HS-27A (cell line): ENCODE measurements around the gene PDF.
"Not testable (repeated sequence)": the region's sequence is repeated elsewhere in the genome, so short reads cannot be mapped to it uniquely, and the experiment has no call there.

ENCODE experiments used
- DNase-seq: peaks from one replicate; pipeline ENCODE4 v3.0.0-alpha.2; 2012; ENCODE audit warnings: low read depth, missing footprints

Gene PDF, protein sequence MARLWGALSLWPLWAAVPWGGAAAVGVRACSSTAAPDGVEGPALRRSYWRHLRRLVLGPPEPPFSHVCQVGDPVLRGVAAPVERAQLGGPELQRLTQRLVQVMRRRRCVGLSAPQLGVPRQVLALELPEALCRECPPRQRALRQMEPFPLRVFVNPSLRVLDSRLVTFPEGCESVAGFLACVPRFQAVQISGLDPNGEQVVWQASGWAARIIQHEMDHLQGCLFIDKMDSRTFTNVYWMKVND

DNA sequence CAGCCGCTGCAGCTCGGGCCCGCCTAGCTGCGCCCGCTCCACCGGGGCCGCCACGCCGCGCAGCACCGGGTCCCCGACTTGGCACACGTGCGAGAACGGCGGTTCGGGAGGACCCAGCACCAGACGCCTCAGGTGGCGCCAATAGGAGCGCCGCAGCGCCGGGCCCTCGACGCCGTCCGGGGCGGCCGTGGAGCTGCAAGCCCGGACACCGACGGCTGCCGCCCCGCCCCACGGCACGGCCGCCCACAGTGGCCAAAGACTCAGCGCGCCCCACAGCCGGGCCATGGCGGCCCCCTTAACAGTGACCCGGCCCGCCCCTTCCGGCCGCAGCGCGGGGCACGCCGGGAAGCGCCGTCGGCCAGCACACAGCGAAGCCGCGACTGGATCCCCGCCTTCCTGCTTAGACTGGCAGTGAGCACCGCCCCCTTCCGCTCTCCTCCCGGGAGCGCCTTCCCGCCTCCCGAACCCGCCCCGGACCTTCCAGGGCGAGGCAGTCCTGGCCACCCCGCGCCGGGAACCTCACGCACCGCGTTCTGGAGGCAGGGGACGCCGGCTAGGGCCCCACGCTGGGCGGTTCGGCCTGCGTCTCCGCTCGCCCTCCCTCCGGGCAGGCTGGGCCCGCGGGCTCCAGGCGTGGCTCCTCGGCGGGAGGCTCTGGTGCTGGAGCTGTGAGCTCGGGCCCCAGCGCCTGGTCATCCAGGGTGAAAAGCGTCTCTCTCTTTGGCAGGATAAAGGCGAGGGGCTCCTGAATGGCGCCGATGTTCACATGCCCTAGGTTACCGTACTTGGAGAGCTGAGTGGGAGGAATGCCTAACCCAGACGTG, at the start of gene PDF:
Gene PDF (minus strand): TSS at position 303 of the 824 bp plus-strand sequence. CDS start 18 bp downstream, at position 285.
- DNase-seq: peak; percentile 77

DNA sequence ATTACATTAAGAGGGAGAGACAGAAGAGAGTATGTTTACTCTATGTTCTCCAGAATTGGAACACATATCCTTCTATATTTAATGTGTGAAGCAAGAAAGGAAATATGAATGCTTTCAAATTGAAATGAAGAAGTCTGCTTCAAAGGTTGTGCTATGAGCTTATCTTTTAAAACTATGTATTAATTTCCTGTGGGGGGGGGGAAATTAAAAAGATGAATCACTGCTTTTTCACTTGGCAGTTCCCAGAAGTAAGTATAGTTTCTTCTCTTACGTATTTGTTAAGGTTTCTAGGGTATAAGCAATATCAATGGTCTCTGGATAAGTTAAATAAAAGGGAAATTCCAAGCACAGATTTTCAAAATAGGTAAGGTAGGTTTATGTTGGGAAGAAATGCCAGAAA, 48.4 kb upstream of the PDF start:
- no peak for DNase-seq

DNA sequence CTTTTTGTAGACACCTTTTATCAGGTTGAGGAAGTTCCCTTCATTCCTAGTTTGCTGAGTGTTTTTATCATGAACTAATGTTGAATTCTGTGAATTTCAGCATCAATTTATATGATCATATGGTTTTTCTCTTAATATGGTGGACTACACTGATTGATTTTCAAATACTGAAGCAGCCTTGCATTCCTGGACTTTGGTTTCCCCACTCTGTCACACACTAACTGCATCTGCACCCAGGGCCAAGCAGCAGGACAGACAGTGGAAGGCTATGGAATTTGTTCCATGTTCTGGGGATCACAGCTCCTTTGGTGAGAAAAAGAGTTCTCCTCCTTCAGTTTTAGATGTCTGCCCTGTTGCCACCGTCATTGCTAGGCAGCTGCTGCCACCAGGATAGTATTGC, 47.6 kb upstream of the PDF start:
- DNase-seq: no peak

DNA sequence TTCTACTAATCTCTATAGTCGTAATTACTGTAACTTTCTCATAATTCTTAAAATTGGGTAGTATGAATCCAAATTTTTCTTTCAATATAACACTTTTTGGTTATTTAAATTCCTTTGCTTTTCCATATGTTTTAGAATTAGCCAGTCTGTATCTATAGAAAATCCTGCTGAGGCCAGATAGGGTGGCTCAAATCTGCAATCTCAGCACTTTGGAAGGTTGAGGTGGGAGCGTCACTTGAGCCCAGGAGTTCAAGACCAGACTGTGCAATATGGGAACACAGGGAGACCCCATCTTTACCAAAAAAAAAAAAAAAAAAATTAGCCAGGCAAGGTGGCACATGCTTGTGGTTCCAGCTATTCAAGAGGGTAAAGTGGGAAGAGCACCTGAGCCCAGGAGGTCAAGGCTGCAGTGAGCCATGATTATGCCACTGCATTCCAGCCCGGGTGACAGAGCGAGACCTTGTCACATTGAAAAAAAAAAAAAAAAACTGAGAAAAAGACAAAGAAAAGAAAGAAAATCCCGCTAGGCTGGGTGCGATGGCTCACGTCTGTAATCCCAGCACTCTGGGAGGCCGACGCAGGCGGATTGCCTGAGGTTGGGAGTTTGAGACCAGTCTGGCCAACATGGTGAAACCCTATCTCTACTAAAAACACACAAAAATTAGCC, 46.1 kb upstream of the PDF start:
- DNase-seq: no peak

DNA sequence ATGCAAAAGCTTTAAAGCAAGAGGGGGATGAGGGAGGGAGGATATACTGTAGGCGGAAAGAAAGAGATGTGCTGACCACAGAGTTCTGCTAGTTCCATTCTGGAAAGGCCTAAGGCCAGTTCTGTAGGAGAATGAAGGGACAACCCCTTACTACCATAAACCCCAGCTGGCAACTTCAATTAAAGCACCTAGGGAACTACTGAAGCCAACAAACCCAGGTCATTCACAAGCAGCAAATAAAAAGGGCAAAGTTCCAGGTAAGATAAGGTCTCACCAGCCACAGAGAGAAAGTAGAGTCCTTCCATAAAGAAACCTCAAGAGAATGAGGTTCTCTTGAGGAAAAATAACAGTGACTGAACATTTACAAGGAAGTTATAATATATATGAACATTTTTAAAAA, 42.6 kb upstream of the PDF start:
- no peak for DNase-seq

DNA sequence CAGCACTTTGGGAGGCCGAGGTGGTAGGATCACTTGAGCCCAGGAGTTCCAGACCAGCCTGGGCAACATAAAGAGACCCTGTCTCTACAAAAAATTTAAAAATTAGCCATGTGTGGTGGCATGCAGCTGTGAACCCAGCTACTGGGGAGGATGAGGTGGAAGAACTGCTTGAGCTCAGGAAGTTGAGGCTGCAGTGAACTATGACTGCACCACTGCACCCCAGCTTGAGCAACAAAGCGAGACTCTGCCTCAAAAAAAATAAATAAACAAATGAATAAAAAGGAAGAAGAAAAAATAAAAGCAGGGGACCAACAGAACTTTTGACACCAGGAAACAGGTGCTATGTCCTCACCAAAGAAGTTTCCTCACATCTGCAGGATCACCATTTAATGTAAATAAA, 41.2 kb upstream of the PDF start:
- no peak for DNase-seq

DNA sequence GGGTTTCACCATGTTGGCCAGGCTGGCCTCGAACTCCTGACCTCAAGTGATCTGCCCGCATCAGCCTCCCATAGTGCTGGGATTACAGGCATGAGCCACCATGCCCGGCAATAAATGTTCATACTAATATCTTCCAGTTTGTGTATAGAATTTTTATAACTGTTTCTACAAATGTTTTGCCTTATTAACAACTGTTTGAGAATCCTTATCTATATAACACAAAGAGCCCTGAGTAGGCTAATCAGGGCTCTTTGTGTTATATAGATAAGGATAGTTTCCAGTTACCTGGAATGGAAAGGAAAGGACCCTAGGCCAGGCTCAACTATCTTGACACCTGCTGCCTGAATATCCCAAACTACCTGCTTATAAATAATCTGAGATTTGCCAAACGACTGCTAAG, 38.5 kb upstream of the PDF start:
- no peak for DNase-seq

DNA sequence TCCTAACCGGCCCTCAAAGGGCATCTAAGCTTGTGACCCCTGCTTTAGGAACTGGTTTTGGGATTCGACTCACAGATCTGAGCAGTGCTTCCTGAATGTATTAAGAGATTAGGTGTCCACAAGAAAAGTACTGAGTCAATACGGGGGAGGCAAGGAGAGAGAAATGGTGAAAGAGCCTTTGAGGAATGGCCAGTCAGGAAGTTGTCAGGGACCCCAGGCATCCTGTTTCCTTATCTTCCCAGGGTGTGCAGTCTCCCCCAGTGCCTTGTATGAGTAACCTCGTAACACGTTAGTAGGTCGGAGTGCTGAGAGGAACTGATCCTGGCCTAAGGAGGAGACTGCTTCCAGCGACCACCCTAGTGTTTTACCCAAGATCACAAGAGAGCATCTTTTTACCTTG, 37.6 kb upstream of the PDF start:
- DNase-seq: no peak

DNA sequence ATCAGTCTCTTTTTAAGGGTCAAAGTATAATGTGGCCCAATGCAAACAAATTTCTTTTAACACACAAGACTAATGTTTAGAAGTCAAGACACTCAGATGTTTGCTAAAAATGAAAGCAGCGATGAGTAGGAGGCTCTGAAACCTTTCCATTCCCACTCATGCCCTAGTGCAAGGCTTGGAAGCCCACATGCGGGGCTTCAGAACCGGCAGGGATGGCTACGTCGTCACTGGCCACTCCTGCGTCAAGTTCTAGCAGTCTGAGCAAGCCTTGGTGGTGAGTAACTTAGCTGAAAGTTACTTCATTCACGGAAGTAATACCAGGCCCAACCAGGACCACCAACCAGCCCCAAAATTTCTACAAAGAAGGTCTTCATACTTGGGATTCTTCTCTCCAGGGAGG, 36.0 kb upstream of the PDF start:
- DNase-seq: no peak

DNA sequence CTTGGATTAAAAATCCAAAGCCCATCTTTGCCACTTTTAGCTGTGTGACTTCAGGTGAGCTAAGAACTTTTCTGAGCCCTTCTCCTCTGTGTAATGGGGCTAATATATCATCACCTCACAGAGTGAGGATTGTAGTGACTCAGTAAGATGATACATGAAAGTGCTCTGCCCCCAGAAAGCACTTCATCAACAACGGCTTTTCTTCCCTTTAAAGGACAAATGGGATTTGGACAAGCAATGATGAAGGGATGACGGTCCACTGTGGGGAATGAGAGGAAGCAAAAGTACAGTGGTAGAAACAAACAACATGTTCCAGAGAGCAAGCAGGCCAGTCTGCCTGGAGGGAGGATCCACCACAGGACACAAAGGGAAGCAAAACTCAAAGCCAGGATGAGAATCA, 35.5 kb upstream of the PDF start:
- DNase-seq: no peak

DNA sequence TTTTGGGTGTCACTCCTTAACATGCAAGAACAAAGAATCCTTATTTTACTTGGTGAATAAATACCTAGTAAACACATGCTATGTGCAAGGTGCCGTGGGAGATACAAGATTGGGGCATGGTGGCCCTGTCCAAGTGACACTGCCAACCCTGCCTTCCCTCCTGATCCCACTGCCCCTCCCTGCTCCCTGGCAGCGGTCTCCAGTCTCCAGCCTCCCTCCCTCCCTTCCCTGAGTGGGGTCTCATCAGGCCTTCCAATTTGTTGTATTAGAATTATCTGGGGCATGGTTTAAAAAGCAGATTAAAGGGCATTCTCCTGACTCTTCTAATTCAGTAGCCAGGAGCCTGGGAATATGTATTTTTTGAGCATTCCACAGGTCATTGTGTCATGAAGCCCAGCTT, 33.7 kb upstream of the PDF start:
- no peak for DNase-seq

DNA sequence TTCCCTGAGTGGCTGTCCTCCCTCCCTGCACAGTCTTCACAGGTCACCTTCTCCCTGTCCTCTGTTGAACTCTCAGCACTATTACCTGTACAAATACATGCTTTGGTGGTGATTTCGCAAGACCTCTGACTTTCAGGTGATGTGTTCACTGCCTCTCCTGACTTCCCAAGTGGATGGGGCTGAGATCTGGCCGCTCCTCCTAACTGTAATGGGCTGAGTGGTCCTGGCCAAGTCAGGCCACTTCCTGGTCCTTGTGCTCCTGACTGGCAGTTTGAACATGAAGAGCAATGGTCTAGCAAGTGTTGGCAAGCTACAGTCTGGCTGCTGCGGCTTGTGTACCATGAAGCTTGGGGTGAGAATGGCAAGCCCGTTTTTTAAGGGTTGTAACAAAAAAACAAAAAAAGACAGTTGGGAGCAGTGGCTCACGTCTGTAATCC, 32.9 kb upstream of the PDF start:
- DNase-seq: no peak

DNA sequence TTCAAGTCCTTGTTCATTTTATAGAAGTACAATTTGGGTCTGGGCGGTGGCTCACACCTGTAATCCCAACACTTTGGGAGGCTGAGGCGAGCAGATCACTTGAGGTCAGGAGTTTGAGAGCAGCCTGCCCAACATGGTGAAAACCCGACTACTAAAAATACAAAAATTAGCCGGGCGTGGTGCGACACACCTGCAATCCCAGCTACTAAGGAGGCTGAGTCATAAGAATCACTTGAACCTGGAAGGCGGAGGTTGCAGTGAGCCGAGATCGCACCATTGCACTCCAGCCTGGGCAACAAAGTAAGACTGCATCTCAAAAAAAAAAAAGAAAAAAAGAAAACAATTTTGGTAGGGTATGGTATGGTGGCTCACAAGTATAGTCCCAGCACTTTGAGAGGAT, 29.7 kb upstream of the PDF start:
- not testable (repeated sequence) for DNase-seq

DNA sequence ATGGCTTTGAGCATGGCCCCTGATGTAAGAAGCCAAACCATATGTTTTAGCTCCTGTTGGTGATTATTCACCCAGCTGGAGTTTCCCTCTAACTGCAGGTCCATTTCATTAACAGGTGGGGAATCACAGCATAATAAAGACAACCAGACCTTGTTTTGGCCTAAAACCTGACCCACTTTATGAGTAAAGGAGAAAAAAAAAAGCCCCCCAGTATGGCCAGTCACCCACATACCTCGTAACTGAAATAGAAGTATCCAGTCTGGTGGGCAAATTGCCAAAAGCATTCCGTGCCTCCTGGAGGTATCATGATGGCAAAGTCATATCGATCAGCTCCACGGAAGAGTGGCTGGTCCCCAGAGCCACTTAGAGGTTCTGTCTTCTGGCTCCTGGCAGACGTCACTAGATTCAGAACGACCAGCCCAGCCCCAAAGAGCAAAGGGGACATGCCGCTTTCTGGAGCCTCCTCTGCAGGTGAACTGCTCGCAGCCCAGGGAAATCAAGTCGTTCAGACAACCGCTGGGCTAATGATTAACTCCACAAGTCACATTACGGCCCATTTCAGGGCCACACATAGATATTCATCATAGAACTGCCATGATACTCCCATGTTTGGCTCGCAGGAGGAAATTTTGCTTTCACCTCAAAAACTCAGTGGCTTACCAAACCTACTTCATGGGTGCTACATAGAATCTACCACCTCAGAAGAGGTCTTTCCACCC, 21.1 kb upstream of the PDF start, which contains the start of gene TMED6:
Gene TMED6 (minus strand): TSS at position 478 of the 719 bp plus-strand sequence. CDS start 33 bp downstream, at position 445.
- no peak for DNase-seq

DNA sequence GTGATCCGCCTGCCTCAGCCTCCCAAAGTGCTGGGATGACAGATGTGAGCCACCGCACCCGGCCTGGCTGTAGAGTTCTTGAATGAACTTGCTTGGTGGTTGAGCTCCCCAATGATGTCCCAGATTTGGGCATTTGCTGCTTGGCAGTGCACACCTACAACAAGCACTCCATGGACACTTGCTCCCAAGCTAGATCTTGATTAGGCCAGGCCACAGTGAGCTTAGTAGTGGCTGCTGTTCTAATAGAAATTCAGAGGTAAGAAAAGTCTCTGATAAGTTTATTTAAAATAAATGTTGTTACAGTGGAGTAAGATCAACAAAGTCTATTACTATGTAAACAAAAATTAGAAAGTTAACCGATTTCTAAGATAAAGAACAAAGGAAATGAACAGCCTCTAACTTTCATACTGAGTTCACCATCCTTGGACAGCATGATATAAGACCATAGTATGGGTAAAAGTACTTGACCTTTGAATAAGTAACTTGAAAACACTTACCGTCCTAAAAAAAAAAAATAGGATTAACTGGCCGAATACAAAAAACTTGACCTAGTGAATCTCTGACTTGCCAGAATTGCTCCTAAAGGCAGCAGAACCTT, 20.2 kb upstream of the PDF start:
- DNase-seq: no peak

DNA sequence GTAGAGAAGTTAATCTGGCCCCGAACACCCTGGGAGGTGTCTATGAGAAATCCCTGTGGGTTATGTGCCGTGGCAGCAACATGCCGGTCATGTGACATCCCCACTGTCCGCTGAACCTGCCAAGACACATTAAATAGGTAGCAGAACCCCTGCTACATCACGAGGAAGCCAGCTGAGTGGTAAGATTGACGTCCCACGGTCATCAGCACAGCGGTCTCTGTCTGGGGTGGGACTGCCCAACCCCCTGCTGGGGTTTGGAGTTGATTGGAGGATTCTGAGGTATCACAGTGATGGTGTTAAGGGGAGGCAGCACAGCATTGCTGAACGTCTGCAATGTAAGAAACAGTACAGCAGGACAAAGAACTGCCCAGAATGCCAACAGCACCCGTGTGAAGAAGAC, 19.1 kb upstream of the PDF start:
- DNase-seq: no peak

DNA sequence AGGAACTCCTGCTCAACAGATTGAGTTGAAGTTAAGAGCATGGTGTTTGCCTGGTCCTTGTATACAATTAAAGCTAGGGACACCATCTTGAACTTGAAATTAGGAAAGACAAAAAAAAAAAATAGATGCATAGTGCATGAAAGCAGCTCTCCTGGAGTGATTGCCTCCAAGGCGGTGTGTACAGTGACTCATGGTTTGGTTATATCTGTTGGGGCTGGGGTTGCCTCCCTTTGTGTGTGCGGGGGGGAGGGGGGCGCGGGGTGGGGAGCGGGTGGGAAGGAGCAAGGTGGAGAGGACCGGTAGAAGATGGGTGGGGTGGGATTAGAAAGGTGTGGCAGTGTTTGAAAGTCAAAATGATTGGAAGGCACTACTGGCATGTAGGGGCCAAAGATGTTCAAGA, 17.8 kb upstream of the PDF start:
- DNase-seq: no peak

DNA sequence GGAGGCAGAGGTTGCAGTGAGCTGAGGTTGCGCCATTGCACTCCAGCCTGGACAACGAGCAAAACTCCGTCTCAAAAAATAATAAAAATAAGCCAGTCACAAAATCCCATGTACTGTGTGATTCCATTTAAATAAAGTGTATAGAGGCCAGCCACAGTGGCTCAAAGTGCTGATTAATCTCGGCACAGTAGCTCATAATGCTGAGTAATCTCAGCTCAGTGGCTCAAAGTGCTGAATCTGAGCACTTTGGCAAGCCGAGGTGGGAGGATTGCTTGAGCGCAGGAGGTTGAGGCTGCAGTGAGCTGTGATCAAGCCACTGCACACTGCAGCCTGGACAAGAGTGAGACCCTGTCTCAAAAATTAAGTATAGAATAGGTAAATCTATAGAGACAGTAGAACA, 16.3 kb upstream of the PDF start:
- no peak for DNase-seq

DNA sequence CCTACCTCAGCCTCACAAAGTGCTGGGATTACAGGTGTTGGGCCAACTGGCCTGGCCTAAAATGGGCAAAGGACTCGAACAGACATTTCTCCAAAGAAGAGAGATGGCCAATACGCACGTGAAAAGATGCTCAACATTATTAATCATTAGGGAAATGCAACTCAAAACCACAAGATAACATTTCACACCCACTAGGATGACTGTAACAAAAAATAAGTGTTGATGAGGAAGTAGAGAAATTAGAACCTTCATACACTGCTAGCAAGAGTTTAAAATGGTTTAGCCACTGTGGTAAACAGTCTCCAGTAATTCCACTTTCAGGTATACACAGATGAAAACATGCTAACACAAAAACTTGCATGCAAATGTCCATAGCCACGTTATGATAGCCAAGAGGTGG, 15.5 kb upstream of the PDF start:
- no peak for DNase-seq

DNA sequence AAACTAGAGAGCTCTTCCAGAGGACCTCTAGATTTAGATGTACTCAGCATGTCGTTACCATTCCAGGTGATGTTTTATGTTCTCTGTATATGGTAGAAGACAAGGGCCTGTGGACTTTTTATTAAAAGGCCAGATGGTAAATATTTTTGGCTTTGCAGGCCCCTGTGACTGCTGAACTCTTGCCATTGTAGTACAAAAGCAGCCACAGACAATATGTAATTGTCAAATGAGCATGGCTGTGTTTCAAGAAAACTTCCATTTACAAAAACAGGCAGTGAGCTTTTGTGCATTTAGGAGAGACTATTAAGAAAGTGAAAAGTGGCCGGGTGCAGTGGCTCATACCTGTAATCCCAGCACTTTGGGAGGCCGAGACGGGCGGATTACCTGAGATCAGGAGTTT, 13.8 kb upstream of the PDF start:
- no peak for DNase-seq

DNA sequence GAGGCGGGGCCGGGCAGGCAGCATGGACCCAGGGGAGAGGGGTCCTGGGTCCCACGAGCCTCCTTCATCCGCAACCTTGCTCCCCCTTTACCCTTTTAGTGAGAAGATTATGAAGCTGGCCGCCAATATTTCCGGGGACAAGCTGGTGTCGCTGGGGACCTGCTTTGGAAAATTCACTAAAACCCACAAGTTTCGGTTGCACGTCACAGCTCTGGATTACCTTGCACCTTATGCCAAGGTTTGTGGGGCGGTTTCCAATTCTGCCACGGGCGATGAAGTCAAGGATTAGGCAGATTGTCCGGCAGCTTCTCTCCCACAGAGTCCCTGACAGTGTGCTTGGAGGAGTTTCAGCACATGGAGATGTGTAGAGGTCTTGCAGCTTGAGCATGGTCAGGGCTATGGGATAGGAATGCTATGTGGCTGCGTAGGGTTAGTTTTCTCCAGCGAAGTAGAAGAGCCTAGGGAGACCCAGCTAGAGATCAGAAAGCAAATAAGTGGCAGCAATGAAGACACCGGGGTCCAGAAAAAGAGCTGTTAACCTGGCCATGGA, 9.8 kb upstream of the PDF start:
- no peak for DNase-seq
